GM19099 (cell line): ENCODE measurements around the gene GPR17.

Experiments used
- POLR2A ChIP-seq: IDR thresholded peaks from 3 replicates; pipeline ENCODE4 v1.6.1; 2011; ENCODE audit warnings: low read depth; ENCODE audit not compliant: insufficient read length; ENCODE audit errors: extremely low read depth

The GPR17 gene

DNA sequence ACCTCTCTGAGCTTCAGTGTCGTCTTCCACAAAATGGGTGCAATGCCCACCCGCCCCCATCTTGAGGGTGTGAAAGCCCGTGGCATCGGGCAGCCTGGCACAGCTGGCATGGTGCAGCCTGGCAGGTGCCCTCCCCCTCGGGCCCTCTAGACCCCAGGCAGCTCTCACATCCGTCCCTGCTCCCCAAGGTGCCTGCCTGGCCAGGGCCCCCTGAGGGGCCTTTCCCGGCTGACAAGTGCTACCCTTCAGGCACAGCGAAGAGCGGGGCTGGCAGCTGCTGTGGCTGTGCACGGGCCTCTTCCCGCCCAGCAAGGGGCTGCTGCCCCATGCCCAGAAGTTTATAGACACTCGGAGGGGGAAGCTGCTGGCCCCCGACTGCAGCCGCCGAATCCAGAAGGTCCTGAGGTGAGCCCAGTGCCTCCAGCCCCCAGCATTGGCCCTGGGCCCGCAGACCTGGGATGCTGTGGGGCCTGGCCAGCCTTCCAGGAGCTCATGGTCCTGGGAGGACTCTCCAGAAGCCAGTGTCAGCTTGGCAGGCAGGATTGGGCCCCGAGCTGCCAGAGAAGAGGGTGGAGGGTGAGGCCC, 13.9 kb upstream of the GPR17 start:
- no peak for TF ChIP-seq POLR2A

DNA sequence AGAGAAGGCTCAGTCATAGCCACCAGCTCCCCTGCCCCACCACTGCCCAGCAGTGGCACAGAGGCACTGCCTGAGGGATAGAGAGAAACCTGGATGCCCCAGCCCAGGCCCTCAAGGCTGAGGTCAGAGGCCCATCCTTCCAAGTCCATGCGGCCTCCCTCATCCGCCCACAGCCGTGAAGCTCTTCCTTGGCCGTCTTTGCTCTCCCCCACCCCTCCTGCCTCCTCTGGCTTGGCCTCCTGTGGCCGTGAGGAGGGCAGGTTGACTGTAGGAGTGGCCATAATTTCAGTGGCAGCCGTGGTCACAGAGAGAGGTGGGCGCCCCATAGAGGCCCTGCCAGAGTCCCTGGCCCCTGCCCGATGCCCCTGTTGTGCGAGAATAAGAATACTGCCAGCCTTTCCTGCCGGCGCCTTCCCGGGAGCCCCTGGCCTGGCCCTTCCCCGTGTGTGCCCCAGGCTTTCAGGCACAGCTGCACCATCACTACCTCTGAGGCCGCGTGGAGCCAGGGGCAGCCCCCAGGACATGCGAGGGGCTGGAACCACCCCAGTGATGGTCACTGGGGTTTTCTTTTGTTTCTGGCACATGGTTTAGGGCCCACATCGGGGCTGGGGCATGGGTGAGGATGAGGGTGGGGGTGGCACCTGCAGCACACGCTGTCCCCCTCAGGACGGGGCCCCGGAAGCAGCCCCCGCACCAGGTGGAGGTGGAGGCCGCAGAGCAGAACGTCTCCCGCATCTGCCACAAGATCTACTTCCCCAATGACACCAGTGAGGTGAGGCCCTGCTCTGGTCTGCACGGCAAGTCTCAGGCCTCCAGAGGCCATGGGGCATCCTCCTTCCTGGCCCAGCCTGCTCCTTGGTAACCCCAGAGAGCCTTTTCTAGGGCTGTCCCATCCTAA, 13.1 kb upstream of the GPR17 start:
- TF ChIP-seq POLR2A, result no peak

DNA sequence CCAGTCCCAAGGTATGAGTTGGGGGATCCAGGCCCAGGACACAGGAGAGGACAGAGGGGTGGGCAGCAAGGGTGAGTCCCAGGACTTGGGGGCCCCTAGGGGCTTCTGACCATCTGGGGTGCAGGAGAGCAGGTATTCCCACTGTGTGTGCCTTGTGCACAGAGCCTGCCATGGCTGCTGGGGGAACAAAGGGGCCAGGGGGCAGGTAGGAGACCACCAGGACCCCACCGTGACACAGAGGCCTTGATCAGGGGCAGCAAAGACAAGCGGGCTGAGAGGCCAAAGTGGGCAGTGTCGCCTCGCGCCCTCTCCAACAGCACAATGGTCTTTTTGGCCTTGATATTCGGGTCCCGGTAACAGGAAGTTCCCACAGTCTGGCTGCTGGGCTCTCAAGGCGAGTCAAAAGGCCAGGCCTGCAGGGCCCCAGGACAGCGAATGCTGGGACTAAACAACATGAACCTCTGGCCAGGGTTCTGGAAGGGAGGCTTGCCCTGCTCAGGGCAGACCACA, 12.3 kb upstream of the GPR17 start:
- no peak for TF ChIP-seq POLR2A

DNA sequence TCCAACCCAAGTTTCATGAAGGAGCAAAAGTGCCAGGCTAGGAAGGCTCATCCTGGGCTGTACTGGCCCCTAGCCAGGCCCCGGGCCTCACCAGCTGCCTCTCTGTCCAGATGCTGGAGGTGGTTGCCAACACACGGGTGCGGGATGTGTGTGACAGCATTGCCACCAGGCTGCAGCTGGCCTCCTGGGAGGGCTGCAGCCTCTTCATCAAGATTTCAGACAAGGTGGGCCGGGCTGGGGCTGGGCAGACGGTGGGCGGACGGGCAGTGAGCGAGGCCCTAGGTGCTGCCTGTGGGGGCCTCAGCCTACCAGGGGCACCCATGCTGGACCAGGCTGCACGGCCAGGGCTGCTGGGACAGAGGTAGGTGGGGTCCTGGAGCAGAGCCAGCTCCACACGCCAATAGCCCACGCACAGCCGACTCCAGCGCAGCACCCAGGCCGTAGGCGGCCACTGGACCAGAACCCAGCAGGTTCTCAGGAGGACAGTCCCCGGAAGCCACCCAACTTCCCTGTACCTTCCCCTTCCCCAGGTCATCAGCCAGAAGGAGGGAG, 11.8 kb upstream of the GPR17 start:
- no peak for TF ChIP-seq POLR2A

DNA sequence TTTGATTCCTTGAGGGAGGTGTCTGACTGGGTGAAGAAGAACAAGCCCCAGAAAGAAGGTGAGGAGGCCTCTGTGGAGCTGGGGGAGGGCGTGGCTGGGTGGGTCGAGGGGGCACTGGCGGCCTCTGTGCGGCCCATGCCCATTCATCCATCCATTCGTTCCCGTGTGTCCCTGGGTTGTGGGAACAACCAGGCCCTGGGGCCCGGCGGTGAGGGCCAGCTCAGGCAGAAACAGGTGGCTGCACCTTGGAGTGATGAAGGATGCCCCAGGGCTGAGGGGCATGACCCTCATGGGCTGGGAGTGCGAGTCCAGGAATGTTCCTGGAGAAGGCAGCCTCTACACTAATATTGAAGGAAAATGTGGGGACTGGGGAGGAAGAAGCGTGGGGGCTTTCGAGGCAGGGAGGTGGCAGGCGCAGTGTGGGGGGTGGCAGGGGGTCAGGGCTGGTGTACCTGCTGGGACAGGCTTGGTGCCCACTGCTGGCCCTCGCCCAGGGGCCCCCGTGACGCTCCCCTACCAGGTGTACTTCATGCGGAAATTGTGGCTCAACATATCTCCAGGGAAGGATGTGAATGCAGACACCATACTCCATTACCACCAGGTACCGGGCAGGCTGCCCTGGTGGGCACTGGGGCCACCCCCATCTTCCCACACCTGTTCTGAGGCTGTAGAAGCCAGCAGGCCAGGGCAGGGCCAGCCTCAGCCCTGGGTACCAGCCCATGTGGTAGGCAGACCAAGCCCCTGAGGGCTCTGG, 11.2 kb upstream of the GPR17 start:
- no peak for TF ChIP-seq POLR2A

DNA sequence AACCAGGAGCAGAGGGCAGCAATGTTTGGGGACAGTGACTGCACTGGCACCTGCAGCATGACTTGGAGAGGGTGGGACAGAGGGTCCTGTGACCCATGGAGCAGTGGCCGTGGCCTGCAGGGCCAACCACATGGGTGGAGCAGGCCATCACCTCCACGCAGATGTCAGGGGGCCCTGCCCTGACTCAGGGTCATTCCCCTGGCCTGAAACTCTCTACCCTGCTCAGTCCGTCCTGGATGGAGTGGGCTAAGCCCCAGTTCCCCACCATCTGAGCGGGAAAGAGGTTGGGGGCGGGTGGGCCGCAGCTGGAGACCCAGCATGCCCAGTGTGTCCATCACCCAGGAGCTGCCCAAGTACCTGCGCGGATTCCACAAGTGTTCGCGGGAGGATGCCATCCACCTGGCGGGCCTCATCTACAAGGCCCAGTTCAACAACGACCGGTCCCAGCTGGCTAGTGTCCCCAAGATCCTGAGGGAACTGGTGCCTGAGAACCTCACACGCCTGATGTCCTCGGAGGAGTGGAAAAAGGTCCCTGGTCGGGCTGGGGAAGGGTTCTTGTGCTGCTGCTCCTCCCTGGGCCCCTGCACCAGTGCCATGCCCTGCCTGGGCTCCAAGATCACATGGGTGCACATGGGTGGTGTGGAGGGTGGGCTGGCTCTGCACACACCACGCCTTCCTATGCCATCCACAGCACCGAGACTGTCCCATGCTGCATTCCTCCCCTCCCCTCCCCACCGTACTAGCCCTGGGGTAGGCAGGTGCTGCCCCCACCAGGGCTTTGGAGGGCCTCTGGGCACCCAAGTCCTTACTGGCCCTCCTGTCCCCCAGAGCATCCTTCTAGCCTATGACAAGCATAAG, 10.3 kb upstream of the GPR17 start:
- TF ChIP-seq POLR2A, result no peak

DNA sequence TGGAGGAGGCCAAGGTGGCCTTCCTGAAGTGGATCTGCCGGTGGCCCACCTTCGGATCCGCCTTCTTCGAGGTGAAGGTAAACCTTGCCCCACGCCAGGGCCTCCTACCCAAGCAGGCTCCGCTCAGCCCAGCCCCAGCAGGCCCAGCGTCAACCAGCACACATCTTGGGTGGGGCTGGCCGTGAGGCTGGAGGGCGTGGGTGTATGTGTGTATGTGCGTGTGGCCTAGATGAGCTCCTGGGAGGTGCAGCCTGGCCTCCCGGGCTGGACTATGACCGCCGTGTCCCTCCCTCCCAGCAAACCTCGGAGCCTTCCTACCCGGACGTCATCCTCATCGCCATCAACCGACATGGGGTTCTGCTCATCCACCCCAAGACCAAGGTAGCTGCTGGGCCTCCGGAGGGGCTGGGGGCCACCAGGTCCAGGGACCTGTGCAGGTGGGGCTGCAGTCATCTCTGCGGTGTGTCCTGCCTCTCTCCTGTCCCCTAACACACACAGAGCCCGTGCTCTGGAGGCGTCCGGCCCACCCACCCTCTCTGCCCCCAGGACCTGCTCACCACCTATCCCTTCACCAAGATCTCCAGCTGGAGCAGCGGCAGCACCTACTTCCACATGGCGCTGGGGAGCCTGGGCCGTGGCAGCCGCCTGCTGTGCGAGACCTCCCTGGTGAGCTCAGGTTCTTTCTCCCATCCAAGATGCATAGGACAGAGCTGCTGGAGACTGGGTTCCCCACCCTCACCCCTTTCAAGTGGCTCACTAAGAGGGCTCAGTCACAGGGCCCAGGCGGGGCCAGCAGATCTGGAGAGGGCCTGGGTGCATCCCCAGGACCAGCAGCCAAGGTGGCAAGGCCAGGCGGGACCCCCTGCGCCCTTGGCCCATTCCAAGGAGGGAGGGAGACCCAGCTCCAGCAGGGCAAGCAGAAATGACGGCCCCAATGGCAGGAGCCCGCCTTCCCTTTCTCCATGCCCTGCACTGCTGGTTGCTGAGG, 9.4 kb upstream of the GPR17 start:
- TF ChIP-seq POLR2A, result no peak

DNA sequence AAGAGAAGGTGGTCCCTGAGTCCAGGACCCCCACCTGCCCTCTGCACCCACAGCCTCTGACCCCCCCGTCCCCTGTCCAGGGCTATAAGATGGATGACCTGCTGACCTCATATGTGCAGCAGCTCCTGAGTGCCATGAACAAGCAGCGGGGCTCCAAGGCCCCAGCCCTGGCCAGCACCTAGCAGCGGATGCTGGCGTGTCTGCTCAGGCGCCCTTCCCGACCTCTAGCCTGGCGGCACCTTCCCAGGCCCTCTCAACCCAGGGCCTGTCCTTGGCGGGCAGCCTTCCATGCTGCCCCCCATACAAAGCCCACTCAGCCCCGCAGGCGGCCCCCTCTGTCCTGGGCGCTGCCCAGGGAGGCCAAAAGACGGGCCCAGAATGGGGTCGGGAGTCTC, 8.7 kb upstream of the GPR17 start:
- TF ChIP-seq POLR2A, result no peak

GRCh38 chr2:127637725-127638252, 8.2 kb upstream of the GPR17 start:
- TF ChIP-seq POLR2A, result no peak

- TF ChIP-seq POLR2A, result no peak
Measured at GRCh38 chr2:127638361-127639110, 7.4 kb upstream of the GPR17 start.

GRCh38 chr2:127639111-127639474, 6.9 kb upstream of the GPR17 start:
- no peak for TF ChIP-seq POLR2A

- no peak for TF ChIP-seq POLR2A
Measured at GRCh38 chr2:127640082-127641072, 5.6 kb upstream of the GPR17 start.

GRCh38 chr2:127641133-127641532, 4.8 kb upstream of the GPR17 start:
- no peak for TF ChIP-seq POLR2A
